Measurements from ENCODE around the gene TTC39C. TPM values are rescaled to one million over a fixed set of nuclear protein-coding genes. Genes with fewer than 3 reads are reported as not detected.

The TTC39C gene
- total and polyA plus RNA-seq, 2 experiments from 2014 or later = 4.1 to 6.0 TPM

DNA sequence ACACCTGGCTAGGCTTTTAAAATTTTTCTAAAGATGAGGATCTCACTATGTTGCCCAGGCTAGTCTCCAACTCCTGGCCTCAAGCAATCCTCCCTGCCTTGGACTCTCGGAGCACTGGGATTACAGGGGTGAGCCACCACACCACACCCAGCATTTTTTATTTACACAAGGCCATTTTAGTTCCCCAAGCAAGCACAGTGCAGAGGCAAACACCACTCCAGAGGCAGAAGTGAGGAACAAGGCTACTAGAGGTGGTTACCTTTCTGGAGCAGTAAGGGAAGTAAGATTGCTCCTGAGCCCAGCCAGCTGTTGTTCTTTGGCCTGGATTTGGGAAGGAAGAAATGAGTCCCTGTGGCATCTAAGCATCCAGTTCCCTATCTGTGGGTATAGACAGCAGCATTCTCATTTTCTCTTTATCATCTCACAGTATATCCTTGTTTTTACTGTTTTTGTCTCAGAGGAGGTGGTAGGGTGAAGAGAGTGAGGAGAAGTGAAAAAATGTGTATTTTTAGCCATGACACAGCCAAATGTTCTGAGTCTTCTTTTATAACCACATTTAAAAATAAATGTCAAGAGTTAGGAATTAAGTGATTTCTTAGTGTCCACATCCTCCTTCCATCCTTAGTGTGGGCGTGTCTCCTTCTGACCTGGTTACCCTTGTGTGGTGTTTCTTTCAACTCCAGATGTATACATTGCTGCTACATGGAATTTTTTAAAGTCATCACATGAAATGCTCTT lies 10.5 kb upstream of the TTC39C start:
- Histone ChIP-seq H3K27ac (no peak overlapping the region), H3K27me3 (no peaks in the 10 kb centered on the region), H3K4me1 (ENCODE audit: low read depth) (no peaks in the 10 kb centered on the region), H3K4me3 (no peak overlapping the region), H3K9me3 (ENCODE audit: low read depth) (no peaks in the 10 kb centered on the region), H3K36me3 (no peaks in the 10 kb centered on the region)
- TF ChIP-seq, protein P1, sequence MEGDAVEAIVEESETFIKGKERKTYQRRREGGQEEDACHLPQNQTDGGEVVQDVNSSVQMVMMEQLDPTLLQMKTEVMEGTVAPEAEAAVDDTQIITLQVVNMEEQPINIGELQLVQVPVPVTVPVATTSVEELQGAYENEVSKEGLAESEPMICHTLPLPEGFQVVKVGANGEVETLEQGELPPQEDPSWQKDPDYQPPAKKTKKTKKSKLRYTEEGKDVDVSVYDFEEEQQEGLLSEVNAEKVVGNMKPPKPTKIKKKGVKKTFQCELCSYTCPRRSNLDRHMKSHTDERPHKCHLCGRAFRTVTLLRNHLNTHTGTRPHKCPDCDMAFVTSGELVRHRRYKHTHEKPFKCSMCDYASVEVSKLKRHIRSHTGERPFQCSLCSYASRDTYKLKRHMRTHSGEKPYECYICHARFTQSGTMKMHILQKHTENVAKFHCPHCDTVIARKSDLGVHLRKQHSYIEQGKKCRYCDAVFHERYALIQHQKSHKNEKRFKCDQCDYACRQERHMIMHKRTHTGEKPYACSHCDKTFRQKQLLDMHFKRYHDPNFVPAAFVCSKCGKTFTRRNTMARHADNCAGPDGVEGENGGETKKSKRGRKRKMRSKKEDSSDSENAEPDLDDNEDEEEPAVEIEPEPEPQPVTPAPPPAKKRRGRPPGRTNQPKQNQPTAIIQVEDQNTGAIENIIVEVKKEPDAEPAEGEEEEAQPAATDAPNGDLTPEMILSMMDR (IDR thresholded peaks at IDR 0.05; ENCODE audit: low read depth, low read length) = no peak
- DNase-seq (ENCODE audit: low read depth in 1 of 2, low spot score in 1 of 2) = no peak

- DNase-seq (ENCODE audit: low read depth in 1 of 2, low spot score in 1 of 2) = no peak
Observed at GRCh38 chr18:24006712-24007313, 7.7 kb upstream of the TTC39C start.

GRCh38 chr18:24009246-24009645 lies 5.3 kb upstream of the TTC39C start:
- H3K27me3 ChIP-seq = peaks cover 21% of the 10 kb centered on the region
- H3K36me3 ChIP-seq = no peaks in the 10 kb centered on the region
- no peak for DNase-seq (ENCODE audit: low read depth in 1 of 2, low spot score in 1 of 2)
- no peak overlapping the region for H3K27ac ChIP-seq
- H3K9me3 ChIP-seq (ENCODE audit: low read depth) = no peaks in the 10 kb centered on the region
- H3K4me1 ChIP-seq (ENCODE audit: low read depth) = no peaks in the 10 kb centered on the region
- H3K4me3 ChIP-seq = no peak overlapping the region
- TF ChIP-seq, protein P1 (IDR thresholded peaks at IDR 0.05; ENCODE audit: low read depth, low read length) = no peak

More at GRCh38 chr18:24006712-24007313, 7.7 kb upstream of the TTC39C start:
- H3K36me3 ChIP-seq = no peaks in the 10 kb centered on the region
- H3K27ac ChIP-seq = no peak overlapping the region
- H3K9me3 ChIP-seq (ENCODE audit: low read depth) = no peaks in the 10 kb centered on the region
- peaks cover 1% of the 10 kb centered on the region for H3K27me3 ChIP-seq
- H3K4me1 ChIP-seq (ENCODE audit: low read depth) = no peaks in the 10 kb centered on the region
- no peak overlapping the region for H3K4me3 ChIP-seq
- TF ChIP-seq, protein P1 (IDR thresholded peaks at IDR 0.05; ENCODE audit: low read depth, low read length) = no peak

DNA sequence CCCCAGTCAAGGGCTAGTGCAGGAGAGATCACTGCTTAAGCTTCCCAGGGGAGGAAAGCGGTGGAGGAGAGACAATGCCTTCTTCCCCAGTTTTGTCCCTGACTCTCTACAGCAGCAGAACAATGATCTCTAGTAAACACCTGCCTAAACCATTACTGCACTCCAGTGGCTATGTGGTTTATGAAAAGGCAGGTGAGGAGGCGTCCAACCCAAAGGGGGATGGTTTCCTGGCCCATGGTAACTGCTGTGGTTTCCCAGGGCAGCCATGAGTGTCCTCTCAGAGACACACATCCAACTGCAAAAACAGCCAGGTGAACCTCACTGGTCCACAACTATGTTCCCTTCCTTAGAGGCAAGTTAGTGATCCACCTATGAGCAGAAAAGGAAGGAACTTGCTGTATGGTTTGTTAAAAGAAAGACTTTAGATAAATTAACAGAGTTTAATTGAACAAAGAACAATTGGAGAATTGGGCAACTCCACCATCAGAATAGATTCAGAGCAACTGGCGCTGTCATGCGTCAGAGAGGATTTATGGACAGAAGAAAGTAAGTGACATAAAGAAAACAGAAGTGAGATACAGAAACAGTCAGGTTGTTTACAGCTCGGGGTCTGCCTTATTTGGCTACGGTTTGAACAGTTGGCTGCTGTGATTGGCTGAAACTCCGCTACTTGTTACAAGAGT lies 4.8 kb upstream of the TTC39C start:
- TF ChIP-seq, protein P1 (IDR thresholded peaks at IDR 0.05; ENCODE audit: low read depth, low read length) = no peak
- no peaks in the 10 kb centered on the region for H3K36me3 ChIP-seq
- H3K4me3 ChIP-seq = no peak overlapping the region
- DNase-seq (ENCODE audit: low read depth in 1 of 2, low spot score in 1 of 2) = no peak
- peaks cover 21% of the 10 kb centered on the region for H3K27me3 ChIP-seq
- H3K27ac ChIP-seq = no peak overlapping the region
- no peaks in the 10 kb centered on the region for H3K9me3 ChIP-seq (ENCODE audit: low read depth)
- no peaks in the 10 kb centered on the region for H3K4me1 ChIP-seq (ENCODE audit: low read depth)

DNA sequence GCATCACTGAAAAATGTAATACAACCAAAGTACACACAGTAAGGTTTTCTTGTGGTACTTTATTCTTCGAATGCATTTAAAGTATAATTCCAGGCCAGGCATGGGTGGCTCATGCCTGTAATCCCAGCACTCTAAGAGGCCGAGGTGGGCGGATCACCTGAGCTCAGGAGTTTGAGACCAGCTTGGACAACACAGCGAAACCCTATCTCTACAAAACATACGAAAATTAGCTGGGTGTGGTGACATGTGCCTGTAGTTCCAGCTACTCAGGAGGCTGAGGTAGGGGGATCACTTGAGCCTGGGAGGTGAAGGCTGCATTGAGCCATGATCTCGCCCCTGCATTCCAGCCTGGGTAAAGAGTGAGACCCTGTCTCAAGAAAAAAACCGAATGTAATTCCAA lies 3.9 kb upstream of the TTC39C start:
- H3K27ac ChIP-seq = no peak overlapping the region
- H3K9me3 ChIP-seq (ENCODE audit: low read depth) = no peaks in the 10 kb centered on the region
- no peaks in the 10 kb centered on the region for H3K36me3 ChIP-seq
- peaks cover under 1% of the 10 kb centered on the region for H3K4me1 ChIP-seq (ENCODE audit: low read depth)
- no peak overlapping the region for H3K4me3 ChIP-seq
- DNase-seq (ENCODE audit: low read depth in 1 of 2, low spot score in 1 of 2) = no peak
- peaks cover 25% of the 10 kb centered on the region for H3K27me3 ChIP-seq
- TF ChIP-seq, protein P1 (IDR thresholded peaks at IDR 0.05; ENCODE audit: low read depth, low read length) = no peak

All from cardiac muscle cell (in vitro differentiated cells and primary cell).